ENCODE data around the gene C9orf50.

- TF ChIP-seq POU2F2 (IDR thresholded peaks at IDR 0.05; ENCODE audit: low read depth, low read length) (no peak), POLR2A (IDR thresholded peaks at IDR 0.05; ENCODE audit: low read depth, low read length) (no peak), TAF1 (IDR thresholded peaks at IDR 0.05; ENCODE audit: low read depth, low read length) (no peak), POLR2AphosphoS5 (IDR thresholded peaks at IDR 0.05; ENCODE audit: low read depth, low read length) (no peak)
Observed at GRCh38 chr9:129623331-129623730, 2.4 kb upstream of the C9orf50 start.

All from GM12891 (cell line).